Peyer's patch (tissue), 4 donors: ENCODE data around the gene PHF2.

Experiments
- CTCF ChIP-seq, 6 experiments: fragments of 450-650 bp in 4 of 6; fragments of 200-600 bp in 2 of 6; sonication (generic) in 1 of 6; IDR thresholded peaks; one replicate each; pipeline ENCODE4 v1.5.1; 2017 to 2019; ENCODE audit warnings: antibody characterized with exemption in 6 of 6, mild to moderate bottlenecking in 3 of 6, moderate library complexity in 1 of 6
- POLR2A ChIP-seq, 2 donors: fragments of 450-650 bp; IDR thresholded peaks; one replicate each; pipeline ENCODE4 v1.5.1; 2017; ENCODE audit warnings: antibody characterized with exemption in 2 of 2, mild to moderate bottlenecking in 2 of 2, moderate library complexity in 2 of 2

DNA sequence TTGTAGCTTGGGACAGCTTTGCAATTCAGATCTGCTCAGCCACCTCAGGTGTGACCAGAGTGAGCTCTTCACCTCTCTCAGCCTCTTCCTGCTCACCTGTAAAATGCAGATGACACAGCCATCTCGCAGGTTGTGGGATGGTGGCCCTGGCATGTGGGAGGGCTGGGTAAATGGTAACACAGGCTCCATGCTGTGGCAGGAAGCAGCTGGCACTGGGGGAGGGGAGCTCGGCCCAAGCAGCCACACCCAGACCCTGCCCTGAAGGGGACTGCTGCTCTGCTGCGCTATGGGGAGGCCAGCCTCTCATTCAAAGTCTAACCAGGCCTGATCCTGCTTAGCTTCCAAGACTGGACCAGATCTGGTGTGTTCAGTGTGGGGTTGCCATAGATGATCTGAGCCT is 24.1 kb downstream of the PHF2 start:
- TF ChIP-seq CTCF (IDR thresholded peaks at IDR 0.05) = no peak
- no peak for TF ChIP-seq POLR2A (IDR thresholded peaks at IDR 0.05)
